ENCODE results near the gene KCNQ4. TPM values are rescaled to one million over a fixed set of nuclear protein-coding genes. Genes with fewer than 3 reads are reported as not detected.

Gene KCNQ4
- total RNA-seq, 3 donors from 2014 or later = 0.32 to 1.3 (median 1.3) TPM

- no peak for DNase-seq (ENCODE audit: low spot score in 2 of 2)
- H3K4me1 ChIP-seq = no peaks in the 10 kb centered on the region
- H3K9me3 ChIP-seq = no peaks in the 10 kb centered on the region
- TF ChIP-seq POLR2A (IDR thresholded peaks at IDR 0.05) = no peak
- no peak for TF ChIP-seq POLR2AphosphoS5 (IDR thresholded peaks at IDR 0.05)
- TF ChIP-seq CTCF (IDR thresholded peaks at IDR 0.05) = no peak
- intact Hi-C loops (cut with DNase I; ENCODE audit: low total_unique reads) = no loop called here
- H3K4me3 ChIP-seq = no peak overlapping the region
- H3K36me3 ChIP-seq = no peaks in the 10 kb centered on the region
- peaks cover 4 to 9% of the 10 kb centered on the region in 2 donors for H3K27me3 ChIP-seq
- H3K27ac ChIP-seq = no peak overlapping the region
These were observed 104.1 kb downstream of the KCNQ4 start for GRCh38 chr1:40887652-40888051.

Other genes with a start within 250 kb of the KCNQ4 start
- gene RIMS3, start 118.1 kb upstream of the KCNQ4 start, total RNA-seq = 1 to 10 TPM in 2 of 3 donors, under 1 TPM in 1; 0.64 to 4.4 (median 2.6) TPM
- 10 to 100 TPM; 42.7 to 69.7 (median 55.7) TPM for gene NFYC, start 92.1 kb upstream of the KCNQ4 start, total RNA-seq
- 100 to 1,000 TPM in 1 of 3 donors, 10 to 100 TPM in 2; 12.2 to 136 (median 26.9) TPM for gene CITED4, start 78.6 kb downstream of the KCNQ4 start, total RNA-seq
- 10 to 100 TPM; 13.1 to 20.0 (median 13.2) TPM for gene CTPS1, start 195.9 kb downstream of the KCNQ4 start, total RNA-seq
- under 1 TPM; 0.16 to 0.66 (median 0.29) TPM for gene SLFNL1, start 237.9 kb downstream of the KCNQ4 start, total RNA-seq

All from breast epithelium (tissue), 4 donors.